HepG2 (cell line): ENCODE measurements around the gene S1PR3. TPM values are rescaled to one million over a fixed set of nuclear protein-coding genes. Genes with fewer than 3 reads are reported as not detected.

Source experiments
- HMGXB3 ChIP-seq: sonication (generic); formaldehyde crosslinking; IDR thresholded peaks from 2 replicates; pipeline ENCODE4 v1.4.0; 2020; ENCODE audit warnings: missing genetic modification reagents, borderline replicate concordance
- KLF11 ChIP-seq: IDR thresholded peaks from 2 replicates; pipeline ENCODE4 v1.6.1; 2016; ENCODE audit warnings: missing compliant biosample characterization
- NRL ChIP-seq: sonication (generic); formaldehyde crosslinking; IDR thresholded peaks from 2 replicates; pipeline ENCODE4 v1.5.0; 2020; ENCODE audit warnings: missing genetic modification reagents, mild to moderate bottlenecking, moderate library complexity, borderline replicate concordance
- PATZ1 ChIP-seq: sonication (generic); formaldehyde crosslinking; IDR thresholded peaks from 2 replicates; pipeline ENCODE4 v1.4.0; 2020; ENCODE audit warnings: missing genetic modification reagents
- RAD21 ChIP-seq: fragments of 450-650 bp; formaldehyde crosslinking; IDR thresholded peaks from 2 replicates; pipeline ENCODE4 v1.5.0; 2020; ENCODE audit warnings: mild to moderate bottlenecking
- TFAP4 ChIP-seq: sonication (generic); IDR thresholded peaks from 2 replicates; pipeline ENCODE4 v1.6.1; 2016; ENCODE audit warnings: low read depth, borderline replicate concordance
- polyA plus RNA-seq, 8 experiments: library from polyadenylated mRNA; depleted of rRNA in 3 of 8; stranded (reverse) in 7 of 8; unstranded in 1 of 8; fragments of >200 nt; fragmentation: Illumina TruSeq in 4 of 8; extraction: Trizol in 4 of 8; gene quantifications; 2 replicates each; pipeline versions ENCODE4 v1.2.1 to v1.2.3, GENCODE V29; 2011 to 2016; ENCODE audit warnings: low read depth in 4 of 8, missing spikeins in 1 of 8, mixed read lengths in 1 of 8; ENCODE audit not compliant: insufficient read depth in 1 of 8
- total RNA-seq, 5 experiments: library from RNA; depleted of rRNA; stranded (reverse); fragments of >200 nt; fragmentation: Illumina TruSeq; extraction: Trizol; gene quantifications; 2 replicates each; pipeline ENCODE4 v1.2.3, GENCODE V29; 2016; ENCODE audit warnings: low read depth in 1 of 5

S1PR3 gene
- total and polyA plus RNA-seq, 2 of the 13 experiments (the other 11 are each of a cell fraction or from before 2014, with no cell fraction given) = 0.02 TPM; not detected in 1

- TF ChIP-seq HMGXB3 (CRISPR knock-in tag) (no peak), PATZ1 (CRISPR knock-in tag) (no peak), TFAP4 (no peak), RAD21 (CRISPR knock-in tag) (no peak), KLF11 (no peak), NRL (no peak)
Measured at GRCh38 chr9:88968799-88969198, 22.5 kb upstream of the S1PR3 start (continued).
